ENCODE data around the gene KRT83.
A peak's percentile ranks its signal among the peaks of the same experiment; 100 is the strongest.

KRT83 gene

GRCh38 chr12:52332381-52332780, 11.2 kb upstream of the KRT83 start:
- Histone ChIP-seq H3K27ac (no peak overlapping the region), H3K9me3 (ENCODE audit: low read depth, low read length) (no peaks in the 10 kb centered on the region), H3K9ac (ENCODE audit: insufficient read length) (no peak overlapping the region), H3K36me3 (ENCODE audit: insufficient read depth, low read length) (no peaks in the 10 kb centered on the region), H3K4me3 (no peak overlapping the region)
- TF ChIP-seq POLR2AphosphoS5 (IDR thresholded peaks at IDR 0.05; ENCODE audit: borderline replicate concordance, low read depth, low read length): no peak
- no peak for TF ChIP-seq FOXP2 (optimal IDR thresholded peaks at IDR 0.05; ENCODE audit: control extremely low read depth, extremely low read length, insufficient read depth)
- no peak for TF ChIP-seq EZH2 (IDR thresholded peaks at IDR 0.05)
- no peak for DNase-seq (ENCODE audit: low read depth, low spot score)

DNA sequence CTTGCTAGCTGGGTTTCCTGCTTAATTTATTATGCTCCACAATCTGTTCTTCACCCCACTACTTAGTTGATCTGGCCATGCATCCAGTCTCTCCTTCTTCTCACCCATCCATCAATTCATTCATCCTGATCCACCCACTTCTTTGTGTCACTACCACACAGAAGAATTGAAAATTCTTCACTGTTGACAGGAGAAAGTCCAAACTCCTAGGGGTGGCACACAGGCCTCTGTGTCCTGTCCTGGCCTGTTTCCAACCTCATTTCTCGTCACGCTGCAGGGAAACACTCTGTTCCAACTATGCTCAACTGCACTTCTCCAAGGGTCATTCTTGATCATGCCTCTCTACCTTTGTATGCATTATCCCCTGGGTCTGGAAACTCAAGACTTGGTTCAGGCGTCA, 10.6 kb upstream of the KRT83 start:
- no peak overlapping the region for H3K4me3 ChIP-seq
- TF ChIP-seq FOXP2 (optimal IDR thresholded peaks at IDR 0.05; ENCODE audit: control extremely low read depth, extremely low read length, insufficient read depth) (no peak), POLR2AphosphoS5 (IDR thresholded peaks at IDR 0.05; ENCODE audit: borderline replicate concordance, low read depth, low read length) (no peak), EZH2 (IDR thresholded peaks at IDR 0.05) (no peak)
- H3K27ac ChIP-seq: no peak overlapping the region
- no peaks in the 10 kb centered on the region for H3K36me3 ChIP-seq (ENCODE audit: insufficient read depth, low read length)
- H3K9ac ChIP-seq (ENCODE audit: insufficient read length): no peak overlapping the region
- DNase-seq (ENCODE audit: low read depth, low spot score): no peak
- no peaks in the 10 kb centered on the region for H3K9me3 ChIP-seq (ENCODE audit: low read depth, low read length)

DNA sequence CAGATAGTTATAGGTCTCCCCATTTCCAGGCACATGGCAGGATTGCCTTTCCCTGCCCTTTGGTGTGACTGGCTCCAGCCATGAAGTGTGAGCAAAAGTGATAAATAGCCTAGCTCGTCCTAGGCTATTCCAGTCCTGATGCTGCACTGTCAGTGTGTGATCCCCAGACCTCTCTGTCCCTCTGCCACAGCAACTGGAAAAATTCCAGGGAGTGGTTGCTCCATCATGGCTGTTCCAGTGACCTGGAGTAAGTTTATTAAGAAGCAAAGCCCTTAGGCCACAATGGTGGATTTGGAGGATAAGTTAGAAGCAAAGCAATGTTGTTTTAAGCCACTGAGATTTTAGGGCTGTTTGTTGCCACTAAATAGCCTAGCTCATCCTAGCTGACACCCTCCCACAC, 9.8 kb upstream of the KRT83 start:
- Histone ChIP-seq H3K36me3 (ENCODE audit: insufficient read depth, low read length) (no peaks in the 10 kb centered on the region), H3K9ac (ENCODE audit: insufficient read length) (no peak overlapping the region), H3K4me3 (no peak overlapping the region), H3K27ac (no peak overlapping the region), H3K9me3 (ENCODE audit: low read depth, low read length) (no peaks in the 10 kb centered on the region)
- no peak for TF ChIP-seq FOXP2 (optimal IDR thresholded peaks at IDR 0.05; ENCODE audit: control extremely low read depth, extremely low read length, insufficient read depth)
- no peak for TF ChIP-seq POLR2AphosphoS5 (IDR thresholded peaks at IDR 0.05; ENCODE audit: borderline replicate concordance, low read depth, low read length)
- no peak for TF ChIP-seq EZH2 (IDR thresholded peaks at IDR 0.05)
- DNase-seq (ENCODE audit: low read depth, low spot score): no peak

- Histone ChIP-seq H3K36me3 (ENCODE audit: insufficient read depth, low read length) (no peaks in the 10 kb centered on the region), H3K4me3 (no peak overlapping the region), H3K9me3 (ENCODE audit: low read depth, low read length) (no peaks in the 10 kb centered on the region), H3K27ac (no peak overlapping the region), H3K9ac (ENCODE audit: insufficient read length) (no peak overlapping the region)
- TF ChIP-seq EZH2 (IDR thresholded peaks at IDR 0.05): no peak
- TF ChIP-seq FOXP2 (optimal IDR thresholded peaks at IDR 0.05; ENCODE audit: control extremely low read depth, extremely low read length, insufficient read depth): no peak
- no peak for TF ChIP-seq POLR2AphosphoS5 (IDR thresholded peaks at IDR 0.05; ENCODE audit: borderline replicate concordance, low read depth, low read length)
- DNase-seq (ENCODE audit: low read depth, low spot score): no peak
Measured at GRCh38 chr12:52327830-52328500, 6.8 kb upstream of the KRT83 start.

GRCh38 chr12:52327052-52327829, 6.0 kb upstream of the KRT83 start:
- Histone ChIP-seq H3K36me3 (ENCODE audit: insufficient read depth, low read length) (no peaks in the 10 kb centered on the region), H3K4me3 (no peak overlapping the region), H3K27ac (no peak overlapping the region), H3K9me3 (ENCODE audit: low read depth, low read length) (no peaks in the 10 kb centered on the region), H3K9ac (ENCODE audit: insufficient read length) (no peak overlapping the region)
- peak; percentile 17 for TF ChIP-seq FOXP2 (optimal IDR thresholded peaks at IDR 0.05; ENCODE audit: control extremely low read depth, extremely low read length, insufficient read depth)
- no peak for TF ChIP-seq EZH2 (IDR thresholded peaks at IDR 0.05)
- no peak for TF ChIP-seq POLR2AphosphoS5 (IDR thresholded peaks at IDR 0.05; ENCODE audit: borderline replicate concordance, low read depth, low read length)
- DNase-seq (ENCODE audit: low read depth, low spot score): peak; percentile 40

- H3K9me3 ChIP-seq (ENCODE audit: low read depth, low read length): no peaks in the 10 kb centered on the region
Measured at GRCh38 chr12:52324153-52324444, 2.9 kb upstream of the KRT83 start.

DNA sequence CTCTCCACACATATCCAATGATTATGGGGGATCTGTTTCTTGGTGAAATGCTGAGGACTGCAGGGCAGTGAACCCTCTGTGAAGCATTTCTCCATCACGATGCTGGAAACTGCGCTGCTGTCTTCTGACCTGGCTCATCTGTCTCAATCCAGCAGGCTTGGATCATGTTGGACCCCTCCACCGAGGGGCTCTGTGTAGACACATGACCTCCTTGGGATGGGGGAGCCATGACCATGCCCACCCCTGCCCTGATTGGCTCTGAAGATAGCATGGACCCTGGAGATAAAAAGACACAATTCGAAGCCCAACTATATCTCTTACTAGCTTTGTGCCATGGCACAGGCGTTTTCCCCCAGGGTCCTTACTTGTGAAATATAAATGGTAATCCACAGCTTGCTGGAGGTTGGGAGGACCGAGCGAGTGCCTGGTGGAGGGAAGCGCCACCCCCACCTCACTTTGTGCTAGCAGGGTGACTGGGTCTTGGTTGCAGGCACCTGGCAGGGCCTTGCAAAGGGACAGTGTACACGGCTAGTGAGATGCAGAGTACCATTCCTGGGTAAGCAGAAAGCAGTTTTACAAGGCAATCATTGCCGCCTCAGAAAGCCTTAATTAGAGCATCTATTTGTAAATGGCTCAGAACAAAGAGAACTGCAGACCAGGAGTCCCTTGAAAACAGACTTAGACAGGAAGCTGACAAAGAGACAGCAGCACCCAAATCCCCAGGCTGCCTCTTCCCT, 2.4 kb upstream of the KRT83 start:
- Histone ChIP-seq H3K36me3 (ENCODE audit: insufficient read depth, low read length) (no peaks in the 10 kb centered on the region), H3K4me3 (no peak overlapping the region), H3K9ac (ENCODE audit: insufficient read length) (no peak overlapping the region), H3K27ac (no peak overlapping the region), H3K9me3 (ENCODE audit: low read depth, low read length) (no peaks in the 10 kb centered on the region)
- no peak for DNase-seq (ENCODE audit: low read depth, low spot score)
- TF ChIP-seq EZH2 (IDR thresholded peaks at IDR 0.05) (no peak), FOXP2 (optimal IDR thresholded peaks at IDR 0.05; ENCODE audit: control extremely low read depth, extremely low read length, insufficient read depth) (no peak), POLR2AphosphoS5 (IDR thresholded peaks at IDR 0.05; ENCODE audit: borderline replicate concordance, low read depth, low read length) (no peak)

More at GRCh38 chr12:52324153-52324444, 2.9 kb upstream of the KRT83 start:
- Histone ChIP-seq H3K9ac (ENCODE audit: insufficient read length) (no peak overlapping the region), H3K4me3 (no peak overlapping the region), H3K27ac (no peak overlapping the region), H3K36me3 (ENCODE audit: insufficient read depth, low read length) (no peaks in the 10 kb centered on the region)
- no peak for TF ChIP-seq FOXP2 (optimal IDR thresholded peaks at IDR 0.05; ENCODE audit: control extremely low read depth, extremely low read length, insufficient read depth)
- no peak for TF ChIP-seq EZH2 (IDR thresholded peaks at IDR 0.05)
- TF ChIP-seq POLR2AphosphoS5 (IDR thresholded peaks at IDR 0.05; ENCODE audit: borderline replicate concordance, low read depth, low read length): no peak
- DNase-seq (ENCODE audit: low read depth, low spot score): no peak

DNA sequence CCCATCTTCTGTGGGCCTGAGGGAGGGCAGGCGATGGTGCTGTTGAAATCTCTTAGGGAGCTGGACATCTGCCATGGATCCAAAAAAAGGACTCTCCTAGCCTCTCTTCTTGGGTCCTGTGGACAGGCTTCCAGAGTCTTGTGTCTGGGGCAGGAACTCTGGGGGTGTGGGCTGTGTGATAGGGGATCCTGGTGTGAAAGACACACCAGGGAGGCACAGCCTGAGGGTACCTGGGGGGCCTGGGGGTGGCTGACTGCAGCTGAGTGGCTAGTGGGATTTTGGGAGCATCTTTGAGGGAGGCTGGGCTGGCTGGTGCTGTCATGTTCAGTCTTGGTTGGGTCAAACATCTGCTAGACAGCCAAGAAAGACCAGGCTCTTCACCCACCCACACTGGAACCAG, 1.8 kb upstream of the KRT83 start:
- no peaks in the 10 kb centered on the region for H3K36me3 ChIP-seq (ENCODE audit: insufficient read depth, low read length)
- no peak for TF ChIP-seq EZH2 (IDR thresholded peaks at IDR 0.05)
- H3K4me3 ChIP-seq: no peak overlapping the region
- H3K9me3 ChIP-seq (ENCODE audit: low read depth, low read length): no peaks in the 10 kb centered on the region
- H3K27ac ChIP-seq: no peak overlapping the region
- no peak overlapping the region for H3K9ac ChIP-seq (ENCODE audit: insufficient read length)
- no peak for DNase-seq (ENCODE audit: low read depth, low spot score)
